Adipose tissue (tissue), 3 donors: ENCODE results near the gene PDE1C. TPM values are rescaled to one million over a fixed set of nuclear protein-coding genes. Genes with fewer than 3 reads are reported as not detected.

Experiments used
- H3K27ac ChIP-seq: one replicate; pipeline ENCODE4 v1.5.1; 2013; ENCODE audit warnings: low read depth, low read length
- WGBS, 3 donors: extraction: QIAGEN DNeasy Blood & Tissue Kit; methylation state at CpG; one replicate each; pipeline ENCODE4 v1.1.7; 2013; 5-methylcytosine and 5-hydroxymethylcytosine counted together
- polyA plus RNA-seq, 3 donors: library from polyadenylated mRNA; stranded (reverse); fragments of 200-250 nt; gene quantifications; one replicate each; pipeline ENCODE4 v1.2.3, GENCODE V29; 2013
- donor health status: healthy with polysubstance abuse.
- donor health status: Bipolar disorder and iron deficiency.
- donor health status: healthy.

The PDE1C gene
- polyA plus RNA-seq, 3 donors, result 0.32 to 3.1 (median 1.0) TPM

GRCh38 chr7:31716355-31716754 is 353.9 kb downstream of the PDE1C start:
- H3K27ac ChIP-seq, result no peak overlapping the region
- 47 to 60% (median 54%) methylated on average over 1 of the region's 1 CpG for WGBS, 3 donors

GRCh38 chr7:31710171-31710570 is 360.0 kb downstream of the PDE1C start:
- no peak overlapping the region for H3K27ac ChIP-seq
- 78 to 96% (median 89%) methylated on average over 1 of the region's 1 CpG for WGBS, 3 donors

- 34 to 50% (median 47%) methylated on average over 5 of the region's 5 CpGs for WGBS, 3 donors
- no peak overlapping the region for H3K27ac ChIP-seq
These were observed 363.1 kb downstream of the PDE1C start for GRCh38 chr7:31707089-31707488.

GRCh38 chr7:31705377-31705776 is 364.8 kb downstream of the PDE1C start:
- 82 to 93% (median 83%) methylated on average over 3 of the region's 3 CpGs for WGBS, 3 donors

GRCh38 chr7:31702354-31702753 is 367.9 kb downstream of the PDE1C start:
- WGBS, 3 donors, result 84 to 87% (median 85%) methylated on average over 3 of the region's 3 CpGs
- H3K27ac ChIP-seq, result no peak overlapping the region

More at GRCh38 chr7:31705377-31705776, 364.8 kb downstream of the PDE1C start:
- H3K27ac ChIP-seq, result no peak overlapping the region
